ACHN (cell line): Measurements from ENCODE around the gene HK1.
A peak's percentile ranks its signal among the peaks of the same experiment; 100 is the strongest.
"Not testable (repeated sequence)": the region's sequence is repeated elsewhere in the genome, so short reads cannot be mapped to it uniquely, and the experiment has no call there.

ENCODE experiments used
- DNase-seq: peaks from one replicate; pipeline ENCODE4 v3.0.0-alpha.2; 2015
- in situ Hi-C: cut with HindIII; loops from 2 replicates; pipeline ENCODE4 v1.10.0; 2017; ENCODE audit warnings: low sequenced_read_pairs, low pct_ligation_motif_present, low pct_unique_long_range_greater_than_20kb

HK1 gene

DNA sequence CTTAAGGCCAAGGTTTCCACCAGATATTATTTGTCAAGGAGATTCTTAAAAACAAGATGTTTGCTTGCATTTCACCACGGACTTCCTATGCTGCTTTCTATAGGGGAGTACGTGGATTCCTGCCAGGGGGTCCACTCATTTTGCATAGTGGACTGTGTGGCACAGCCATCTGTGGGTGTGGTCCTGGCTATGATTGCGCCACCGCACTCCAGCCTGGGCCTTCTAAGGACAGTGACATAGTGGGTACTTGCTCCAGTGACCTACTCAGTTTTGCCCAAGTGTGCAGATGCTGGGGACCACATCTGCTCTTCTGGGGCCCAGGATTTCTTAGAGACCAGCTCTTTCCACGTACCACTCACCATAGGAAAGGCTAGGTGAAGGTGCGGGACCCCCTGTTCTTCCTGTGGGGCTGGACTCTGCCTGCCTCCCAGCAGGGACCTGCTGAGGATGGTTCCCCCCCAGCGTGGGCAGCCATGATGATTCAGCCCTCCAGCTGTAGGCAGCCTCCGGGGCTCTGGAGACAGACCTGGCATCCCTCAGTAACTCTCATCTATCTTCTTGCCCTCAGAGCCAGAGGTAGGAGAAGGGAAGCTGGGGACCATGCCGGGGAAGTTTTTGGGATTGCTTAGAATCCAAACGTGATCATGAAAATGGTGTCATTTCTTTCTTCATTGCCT, 42.9 kb downstream of the HK1 start:
- DNase-seq: no peak
- in situ Hi-C loops: no loop called here

DNA sequence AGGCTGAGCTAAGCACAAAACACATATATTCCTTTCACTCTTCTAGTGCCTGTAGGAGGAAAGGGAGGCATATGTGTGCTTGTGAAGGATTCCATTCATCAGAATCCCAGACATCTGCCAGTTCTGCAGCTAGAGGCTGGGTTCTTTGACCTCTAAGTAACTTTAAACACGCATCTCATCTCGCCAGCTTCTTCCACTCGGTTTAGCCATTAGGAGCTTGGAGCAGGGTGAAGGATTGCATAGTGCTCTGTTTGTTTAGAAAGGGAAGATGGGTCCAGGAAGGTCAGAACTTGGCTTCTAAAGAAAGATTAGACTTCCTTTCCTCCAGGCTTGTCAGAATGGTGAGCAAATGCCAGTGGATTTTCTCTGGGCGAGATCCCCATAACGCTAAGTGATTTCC, 43.6 kb downstream of the HK1 start:
- DNase-seq: no peak
- in situ Hi-C loops: no loop called here

DNA sequence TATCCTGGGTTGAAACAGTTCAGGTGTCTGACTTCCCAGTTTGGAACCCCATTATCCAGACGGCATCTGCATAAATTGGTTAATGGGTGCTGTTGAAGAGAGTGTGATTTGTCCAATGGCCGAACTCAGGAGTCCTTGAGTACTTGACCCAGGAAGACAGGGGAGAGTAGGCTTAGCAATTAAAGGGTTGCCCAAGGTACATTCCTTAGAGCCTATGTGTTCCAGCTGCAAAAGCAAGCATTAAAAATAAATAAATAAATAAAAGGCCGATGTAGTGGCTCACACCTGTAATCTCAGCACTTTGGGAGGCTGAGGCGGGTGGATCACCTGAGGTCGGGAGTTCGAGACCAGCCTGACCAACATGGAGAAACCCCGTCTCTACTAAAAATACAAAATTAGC, 44.0 kb downstream of the HK1 start:
- DNase-seq, in situ Hi-C loops: not testable (repeated sequence)

DNA sequence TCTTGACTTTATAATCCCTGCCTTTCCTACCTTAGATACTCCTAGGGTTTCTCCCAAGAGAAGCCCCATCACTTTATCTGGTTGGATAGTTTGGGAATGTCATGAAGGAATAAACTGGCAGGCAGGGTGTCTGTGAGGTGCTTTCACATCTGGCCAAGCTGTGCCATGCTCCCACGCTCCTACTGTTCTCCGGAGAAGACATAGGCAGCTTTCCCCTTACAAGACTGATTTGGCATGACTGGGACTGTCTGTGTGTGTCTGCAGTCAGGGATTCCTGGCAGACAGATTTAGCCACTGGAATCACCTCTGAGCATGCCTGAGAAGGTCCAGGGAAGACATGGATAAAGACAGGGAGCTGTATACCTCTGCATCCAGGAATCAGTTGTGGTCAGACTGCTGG, 45.3 kb downstream of the HK1 start:
- no peak for DNase-seq

DNA sequence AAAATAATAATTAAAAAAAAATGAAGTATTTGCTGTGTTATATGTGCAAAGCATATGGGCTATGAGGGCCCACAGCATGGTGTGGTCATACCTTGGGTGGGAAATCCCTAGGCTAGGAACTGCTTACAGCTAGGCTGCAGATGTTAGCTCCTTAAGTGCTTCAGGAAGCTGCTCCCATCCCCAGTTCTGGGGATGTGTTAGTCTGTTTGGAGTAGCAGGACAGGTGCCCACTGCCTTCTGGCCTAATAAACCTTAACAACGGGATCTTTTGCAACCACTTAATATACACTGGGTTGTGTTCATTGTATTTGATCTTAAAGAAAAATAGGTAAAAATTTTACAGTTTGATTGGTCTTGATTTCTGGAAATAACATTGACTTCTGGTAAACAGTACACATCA, 46.3 kb downstream of the HK1 start:
- in situ Hi-C loops: no loop called here
- no peak for DNase-seq

More for the DNA sequence above, 45.3 kb downstream of the HK1 start:
- in situ Hi-C loops: no loop called here

DNA sequence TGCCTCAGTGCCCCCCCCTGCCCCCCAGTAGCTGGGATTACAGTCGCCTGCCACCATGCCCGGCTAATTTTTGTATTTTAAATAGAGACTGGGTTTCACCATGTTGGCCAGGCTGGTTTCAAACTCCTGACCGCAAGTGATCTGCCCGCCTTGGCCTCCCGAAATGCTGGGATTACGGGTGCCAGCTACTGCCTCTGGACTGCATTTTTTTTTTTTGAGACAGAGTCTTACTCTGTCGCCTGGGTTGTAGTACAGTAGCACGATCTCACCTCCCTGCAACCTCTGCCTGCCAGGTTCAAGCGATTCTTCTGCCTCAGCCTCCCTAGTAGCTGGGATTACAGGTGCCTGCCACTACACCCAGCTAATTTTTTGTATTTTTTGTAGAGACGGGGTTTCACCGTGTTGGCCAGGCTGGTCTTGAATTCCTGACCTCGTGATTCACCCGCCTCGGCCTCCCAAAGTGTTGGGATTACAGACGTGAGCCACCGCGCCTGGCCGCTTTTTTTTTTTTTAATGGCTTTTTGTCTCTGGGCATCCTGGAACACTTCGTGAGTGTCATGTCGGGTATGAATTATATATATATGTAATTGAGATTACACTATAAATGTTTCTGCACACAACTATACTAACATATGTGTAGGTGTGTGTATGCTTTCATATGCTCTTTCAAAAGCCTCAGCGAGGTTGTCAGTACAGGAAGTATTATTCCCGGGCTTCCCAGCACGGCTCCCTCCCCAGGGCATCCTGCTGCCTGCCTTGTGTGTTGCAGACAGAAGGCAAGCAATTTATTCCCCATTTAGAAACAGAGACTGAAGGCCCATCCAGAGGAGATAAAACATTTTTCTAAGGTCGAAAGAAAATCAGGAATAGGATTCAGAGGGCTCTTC, 47.6 kb downstream of the HK1 start:
- in situ Hi-C loops: not testable (repeated sequence)
- DNase-seq: peak; percentile 64

DNA sequence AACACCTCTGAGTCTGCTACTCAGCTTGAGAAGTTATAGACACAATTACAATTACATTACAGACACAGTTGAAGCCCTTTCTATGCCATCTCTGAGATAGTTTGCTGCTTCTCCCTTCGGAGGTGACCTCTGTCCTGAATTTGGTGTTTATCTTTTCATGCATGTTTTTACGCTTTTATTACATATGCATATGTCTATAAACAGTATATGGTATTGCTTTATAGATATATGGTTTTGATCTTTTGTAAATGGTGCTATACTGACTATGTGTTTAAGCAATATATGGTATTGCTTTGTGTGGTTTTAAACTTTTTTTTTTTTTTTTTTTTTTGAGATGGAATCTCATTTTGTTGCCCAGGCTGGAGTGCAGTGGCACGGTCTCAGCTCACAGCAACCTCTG, 48.4 kb downstream of the HK1 start:
- in situ Hi-C loops: no loop called here
- no peak for DNase-seq

DNA sequence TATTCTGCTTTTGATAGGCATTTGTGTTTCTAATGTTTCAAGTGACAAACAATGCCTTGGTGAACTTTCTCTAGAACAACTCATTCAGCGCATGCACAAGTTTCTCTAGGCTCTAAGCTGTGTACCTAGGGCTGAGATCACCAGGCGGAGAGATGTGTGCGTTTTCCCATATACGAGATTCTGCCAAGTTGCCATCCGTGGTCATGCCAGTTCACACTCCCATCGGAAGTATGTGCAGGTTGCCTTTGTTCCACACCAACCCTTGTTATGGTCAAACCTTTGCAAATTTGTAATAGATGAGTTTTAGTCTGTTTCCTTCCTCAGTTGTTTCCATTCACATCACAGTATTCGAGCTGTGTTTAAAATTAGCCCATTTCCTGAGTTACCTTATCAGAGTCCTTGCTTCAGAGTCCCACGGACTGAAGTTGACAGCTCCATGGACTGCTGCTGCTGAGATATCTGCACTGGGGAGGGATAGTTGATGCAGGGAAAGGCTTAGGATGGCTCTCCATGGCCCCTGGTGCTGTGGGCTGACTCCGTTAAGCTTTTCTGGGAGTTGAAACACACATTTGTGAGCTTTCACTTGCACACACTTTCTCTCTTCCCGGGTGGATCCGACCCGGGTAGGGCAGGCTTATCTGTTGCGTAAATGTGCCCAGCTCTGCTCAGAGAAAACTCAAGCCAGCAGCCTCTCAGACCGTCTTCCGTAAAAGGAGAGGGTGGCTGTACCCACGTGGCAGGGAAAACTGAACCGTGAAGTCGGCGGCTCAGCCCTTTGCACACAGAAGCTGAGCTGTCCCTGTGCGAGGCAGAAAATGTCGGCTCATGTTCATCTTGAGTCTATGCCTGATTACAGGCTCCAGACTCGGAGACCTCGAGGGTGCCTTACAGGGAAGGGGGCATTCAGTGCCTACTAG, 49.4 kb downstream of the HK1 start:
- peak; percentile 85 for DNase-seq
- in situ Hi-C loops: no loop called here

DNA sequence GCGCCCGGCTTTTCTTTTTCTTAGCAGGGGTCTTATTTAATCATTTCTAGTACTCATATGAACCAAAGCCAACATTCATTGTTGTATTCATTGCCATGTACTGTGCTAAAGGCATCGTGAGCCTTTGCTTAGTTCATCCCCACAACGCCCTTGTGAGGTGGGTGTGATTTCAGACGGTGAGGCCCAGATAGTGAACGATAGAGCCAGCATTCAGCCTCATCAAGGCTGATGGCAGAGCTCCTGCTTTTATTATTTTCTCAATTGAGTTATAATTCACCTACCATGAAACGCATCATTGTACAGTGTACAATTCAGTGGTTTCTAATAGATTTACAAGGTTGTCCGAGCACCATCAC, 50.1 kb downstream of the HK1 start:
- no peak for DNase-seq
- in situ Hi-C loops: no loop called here

DNA sequence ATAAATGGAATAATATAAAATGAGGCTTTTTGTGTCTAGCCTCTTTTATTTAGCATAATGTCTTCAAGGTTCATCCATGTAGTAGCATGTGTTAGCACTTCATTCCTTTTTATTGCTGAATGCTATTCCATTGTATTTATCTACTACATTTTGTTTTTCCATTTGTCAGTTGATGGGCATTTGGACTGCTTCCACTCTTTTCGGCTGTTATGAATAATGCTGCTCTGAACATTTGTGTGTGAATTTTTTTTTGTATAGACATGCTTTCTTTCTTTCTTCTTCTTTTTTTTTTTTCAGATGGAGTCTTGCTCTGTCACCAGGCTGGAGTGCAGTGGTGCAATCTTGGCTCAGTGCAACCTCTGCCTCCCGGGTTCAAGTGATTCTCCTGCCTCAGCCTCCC, 50.6 kb downstream of the HK1 start:
- DNase-seq, in situ Hi-C loops: not testable (repeated sequence)

DNA sequence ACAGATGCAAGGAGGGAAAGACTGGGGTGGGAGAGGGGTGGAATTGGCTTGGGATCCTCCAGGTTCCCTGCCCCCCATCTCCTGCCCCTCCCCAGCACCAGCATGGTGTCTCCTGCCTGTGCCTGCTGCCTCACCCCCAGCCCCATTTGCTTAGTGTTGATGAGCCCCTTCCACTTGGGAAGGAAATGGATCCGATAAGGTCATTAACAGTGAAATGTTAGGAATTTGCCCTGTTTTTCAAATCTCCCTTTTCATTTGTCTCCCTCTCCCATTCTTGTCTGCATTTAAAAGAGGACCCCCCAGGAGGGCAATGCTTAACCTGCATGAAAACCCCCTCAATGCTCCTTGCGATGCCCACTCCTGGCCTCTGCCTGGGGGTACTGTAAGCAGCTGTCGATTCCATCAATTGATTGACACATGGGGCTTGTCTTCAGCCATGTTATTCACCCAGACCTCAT, 51.5 kb downstream of the HK1 start:
- DNase-seq: no peak
- in situ Hi-C loops: no loop called here

DNA sequence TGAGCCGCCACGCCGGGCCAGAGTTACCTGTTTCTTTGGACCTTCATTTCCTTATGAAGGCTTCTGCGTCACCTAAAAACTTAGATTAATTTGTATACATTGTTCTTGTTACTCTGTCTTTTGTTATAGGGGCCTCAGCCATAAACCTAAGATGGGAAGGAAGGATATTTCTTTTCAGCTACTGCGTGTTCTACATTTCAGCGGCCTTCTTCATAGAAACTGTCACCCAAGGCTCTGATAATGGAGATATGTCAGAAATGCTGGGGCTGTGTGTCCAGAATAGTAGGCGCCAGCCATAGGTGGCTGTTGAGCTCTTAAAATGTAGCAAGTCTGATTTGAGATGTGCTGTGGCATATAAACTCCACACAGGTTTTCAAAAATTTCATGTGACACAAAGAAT, 52.9 kb downstream of the HK1 start:
- DNase-seq: no peak
- in situ Hi-C loops: no loop called here

DNA sequence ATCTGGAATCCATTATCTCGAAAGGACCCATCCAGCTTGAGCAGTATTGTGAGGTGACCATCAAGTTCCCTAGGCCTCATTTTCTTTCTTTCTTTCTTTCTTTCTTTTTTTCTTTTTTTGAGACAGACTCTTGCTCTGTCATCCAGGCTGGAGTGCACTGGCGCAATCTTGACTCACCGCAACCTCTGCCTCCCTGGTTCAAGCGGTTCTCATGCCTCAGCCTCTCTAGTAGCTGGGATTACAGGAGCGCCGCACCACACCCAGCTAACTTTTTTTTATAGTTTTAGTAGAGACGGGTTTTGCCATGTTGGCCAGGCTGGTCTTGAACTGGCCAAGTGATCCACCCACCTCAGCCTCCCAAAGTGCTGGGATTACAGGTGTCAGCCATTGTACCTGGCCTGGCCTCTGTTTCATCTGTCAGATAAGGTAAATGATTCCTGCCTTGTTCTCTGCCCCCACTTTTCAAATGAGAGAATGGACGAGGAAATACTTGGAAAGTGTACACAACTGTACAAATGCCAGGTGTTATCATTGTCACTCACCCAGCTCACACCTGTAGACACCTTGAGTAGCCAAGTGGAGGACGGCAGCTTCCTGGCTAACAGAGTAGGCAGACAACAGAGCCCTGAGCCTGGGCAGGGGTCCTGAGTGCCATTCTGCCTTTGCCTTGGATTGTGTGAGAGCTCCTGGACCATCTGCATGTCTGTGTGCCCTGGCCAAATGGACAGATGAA, 54.1 kb downstream of the HK1 start:
- no peak for DNase-seq
- in situ Hi-C loops: no loop called here

DNA sequence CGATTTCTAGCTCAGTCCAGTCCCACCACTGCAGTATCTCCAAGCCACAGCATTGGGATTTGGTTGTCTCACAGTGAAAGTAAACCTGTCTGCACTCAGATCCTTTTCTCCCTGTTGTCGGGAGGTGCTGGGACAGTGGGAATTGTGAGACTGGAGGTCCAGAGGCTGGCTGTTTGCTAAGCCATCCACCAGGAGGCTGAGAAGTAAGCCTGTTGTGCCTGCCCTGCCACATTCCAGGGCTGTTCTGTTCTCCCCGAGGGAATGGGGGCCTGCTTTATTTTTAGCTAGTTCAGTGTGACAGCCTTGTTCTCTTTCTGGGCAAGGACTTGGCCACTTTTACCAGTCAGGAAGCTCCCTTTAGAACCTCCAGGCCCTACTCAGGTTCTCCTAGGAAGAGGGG, 54.9 kb downstream of the HK1 start:
- in situ Hi-C loops: no loop called here

DNA sequence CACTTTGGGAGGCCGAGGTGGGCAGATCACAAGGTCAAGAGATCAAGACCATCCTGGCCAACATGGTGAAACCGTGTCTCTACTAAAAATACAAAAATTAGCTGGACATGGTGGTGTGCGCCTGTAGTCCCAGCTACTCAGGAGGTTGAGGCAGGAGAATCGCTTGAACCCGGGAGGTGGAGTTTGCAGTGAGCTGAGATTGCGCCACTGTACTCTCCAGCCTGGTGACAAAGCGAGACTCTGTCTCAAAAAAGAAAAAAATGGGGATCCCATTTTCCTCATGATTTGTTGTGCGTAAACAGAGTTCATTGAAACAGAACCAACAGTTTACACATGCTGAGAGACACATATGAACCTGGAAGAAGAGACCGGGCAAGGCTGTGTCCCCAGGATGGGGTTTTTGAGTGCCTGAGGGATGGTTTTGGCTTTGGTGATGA, 55.6 kb downstream of the HK1 start:
- DNase-seq, in situ Hi-C loops: not testable (repeated sequence)

More for the DNA sequence above, 54.9 kb downstream of the HK1 start:
- DNase-seq: no peak

DNA sequence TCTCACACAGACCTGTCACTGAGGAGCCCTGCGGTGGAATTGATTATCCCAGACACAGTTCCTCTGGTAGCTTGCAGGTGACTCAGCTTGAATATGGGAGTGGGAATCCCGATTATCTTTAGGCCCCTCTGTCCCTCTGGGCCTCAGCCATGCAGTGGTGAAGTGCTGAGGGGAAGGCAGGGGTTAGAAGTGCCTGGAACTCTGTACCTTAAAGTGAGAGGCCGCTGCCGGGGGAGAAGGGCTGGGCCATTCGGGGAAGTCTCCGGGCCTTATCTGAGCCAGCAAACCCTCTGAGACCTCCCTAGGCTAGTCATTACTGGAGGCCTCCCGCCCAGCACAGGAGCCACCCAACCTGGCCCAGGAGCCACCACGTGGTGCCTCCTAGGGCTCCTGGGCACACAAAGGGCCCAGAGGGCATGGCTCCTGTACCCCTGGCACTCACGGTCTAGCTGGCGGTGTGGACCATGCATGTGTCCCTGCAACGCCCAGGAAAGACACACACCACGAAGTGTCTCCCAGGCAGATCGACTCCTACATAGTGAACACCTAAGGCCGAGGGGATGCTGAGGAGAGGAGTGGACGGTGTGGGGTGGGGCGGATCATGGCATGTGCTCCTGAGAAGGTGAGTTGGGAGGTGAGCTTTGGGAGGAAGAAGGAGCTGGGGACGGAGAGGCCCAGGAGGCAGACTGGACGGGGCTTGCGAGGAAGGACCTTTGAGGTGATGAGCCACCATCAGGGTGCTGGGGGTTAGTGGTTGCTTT, 56.2 kb downstream of the HK1 start:
- DNase-seq: no peak
- in situ Hi-C loops: no loop called here

DNA sequence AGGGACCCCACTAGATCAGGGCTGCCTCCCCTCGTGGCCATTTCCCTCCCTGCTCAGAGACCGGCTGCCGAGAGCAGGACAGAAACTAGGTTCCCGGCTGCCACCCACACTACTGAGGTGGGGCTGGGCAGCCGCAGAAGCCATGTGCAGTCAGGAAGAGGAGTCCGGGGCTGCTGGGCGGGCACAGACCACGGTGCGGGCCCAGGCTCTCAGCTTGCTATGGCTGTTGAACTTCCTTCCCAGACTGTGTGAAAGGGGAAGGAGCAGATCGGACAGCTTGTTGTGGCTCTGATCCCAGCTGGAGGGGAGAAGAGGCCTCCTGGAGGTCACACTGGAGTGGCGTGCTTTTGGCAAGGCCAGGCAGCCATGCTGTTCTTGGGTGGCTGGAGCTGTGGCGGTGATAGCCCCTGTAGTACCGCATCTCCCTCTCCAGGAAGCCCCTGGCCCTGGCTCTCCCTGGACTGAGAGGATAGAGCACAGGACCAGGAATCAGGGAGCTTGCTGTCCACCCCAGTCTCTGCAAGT, 56.8 kb downstream of the HK1 start:
- in situ Hi-C loops: no loop called here

More for the DNA sequence above, 56.8 kb downstream of the HK1 start:
- DNase-seq: no peak
